Pons (tissue), 1 donor: ENCODE results near the gene MEF2C.
"Not testable (repeated sequence)": the region's sequence is repeated elsewhere in the genome, so short reads cannot be mapped to it uniquely, and the experiment has no call there.

Source experiments
- DNase-seq: peaks from one replicate; pipeline ENCODE4 v3.0.0-alpha.2; 2016; ENCODE audit warnings: low spot score

MEF2C gene

GRCh38 chr5:88883059-88883835 is at the start of gene MEF2C:
TSS of gene MEF2C (minus strand) at chr5:88883184. CDS start at chr5:88823788, 59,396 bp downstream.
- DNase-seq = peak; percentile 85

DNA sequence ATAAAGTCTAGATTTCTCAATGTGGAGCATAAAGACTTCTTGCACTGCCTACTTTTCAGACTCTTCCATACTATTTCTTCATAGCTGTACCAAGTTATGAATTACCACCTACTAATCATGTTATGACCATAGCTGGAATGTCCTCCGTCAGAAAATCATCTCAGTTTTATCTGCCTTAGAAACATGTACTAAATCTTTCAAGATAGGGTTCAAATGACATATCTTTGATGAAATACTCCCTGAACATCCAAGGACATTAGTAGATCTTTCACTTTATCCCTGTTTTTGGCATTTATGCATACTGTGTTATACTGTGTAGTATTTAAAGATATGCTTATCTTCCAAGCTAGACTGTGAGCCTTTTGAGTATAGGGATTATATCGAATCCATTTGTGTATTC is 49.6 kb upstream of the MEF2C start:
- no peak for DNase-seq

DNA sequence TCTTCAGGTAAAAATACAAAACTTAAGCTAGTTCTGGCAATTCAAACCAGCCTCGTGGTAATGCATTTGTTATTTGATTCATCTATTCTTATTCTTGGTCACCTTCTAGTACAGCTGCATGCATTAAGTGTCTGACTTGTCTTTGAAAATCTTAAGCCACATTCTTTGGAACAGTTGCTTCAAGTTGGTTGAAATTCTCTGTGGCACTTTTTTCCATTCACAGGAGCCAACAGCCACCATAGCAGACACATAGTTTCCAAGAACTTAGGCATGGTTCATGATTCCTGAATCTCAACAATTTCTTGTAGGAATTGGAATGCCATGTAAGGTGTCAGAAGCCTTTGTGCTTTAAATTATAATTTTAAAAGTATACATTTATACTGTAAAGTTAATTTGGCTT is 47.4 kb upstream of the MEF2C start:
- no peak for DNase-seq

DNA sequence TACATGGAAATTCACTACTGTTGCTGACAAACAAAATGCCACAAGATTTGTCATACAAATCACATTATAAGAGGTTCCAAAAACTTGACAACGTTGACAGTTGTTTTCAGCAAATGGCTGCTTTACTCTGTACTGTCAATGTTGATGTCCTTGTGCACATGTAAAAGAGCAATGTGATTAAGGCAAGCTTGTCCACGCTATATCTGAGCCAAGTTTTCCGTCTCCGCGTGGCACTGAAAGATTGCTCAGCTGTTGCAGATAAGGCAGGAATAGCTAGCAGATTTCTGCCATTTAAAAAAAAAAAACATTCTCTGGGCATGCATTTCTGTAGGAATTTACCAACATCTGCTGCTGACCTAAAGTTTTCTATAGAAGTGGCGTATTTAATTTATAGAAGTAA is 46.4 kb upstream of the MEF2C start:
- no peak for DNase-seq

DNA sequence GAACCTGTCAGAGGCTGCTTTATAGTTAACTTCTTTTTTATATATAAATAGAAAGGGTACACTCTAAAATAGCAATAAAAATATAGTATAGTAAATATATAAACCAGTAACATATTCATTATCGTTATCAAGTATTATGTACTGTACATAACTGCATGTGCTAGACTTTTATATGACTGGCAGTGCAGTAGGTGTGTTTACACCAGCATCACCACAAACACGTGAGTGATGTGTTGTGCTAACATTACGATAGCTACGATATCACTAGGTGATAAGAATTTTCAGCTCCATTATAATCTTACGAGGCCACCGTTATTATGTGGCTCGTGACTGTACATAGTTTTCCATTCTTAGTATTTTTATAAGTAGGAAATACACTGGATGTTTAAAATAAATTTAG is 43.8 kb upstream of the MEF2C start:
- DNase-seq = no peak

GRCh38 chr5:88925692-88926490 is 42.9 kb upstream of the MEF2C start:
- no peak for DNase-seq

DNA sequence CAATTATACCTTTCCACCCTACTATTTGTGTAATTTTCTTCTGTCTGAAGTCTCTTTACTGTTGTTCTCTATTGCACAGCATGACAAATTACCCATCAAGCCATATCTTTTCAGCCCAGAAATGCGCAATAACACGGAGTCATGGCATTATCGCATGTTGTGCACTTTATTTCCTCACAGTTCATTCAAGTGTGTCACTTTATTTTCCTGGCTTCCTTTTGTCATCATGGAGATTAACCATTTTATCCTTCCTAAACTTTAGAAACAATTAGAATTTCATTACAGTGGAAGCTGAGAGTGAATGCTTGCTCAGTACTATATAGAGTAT is 41.3 kb upstream of the MEF2C start:
- no peak for DNase-seq

- DNase-seq = no peak
Measured at GRCh38 chr5:88923623-88924329, 40.8 kb upstream of the MEF2C start.

DNA sequence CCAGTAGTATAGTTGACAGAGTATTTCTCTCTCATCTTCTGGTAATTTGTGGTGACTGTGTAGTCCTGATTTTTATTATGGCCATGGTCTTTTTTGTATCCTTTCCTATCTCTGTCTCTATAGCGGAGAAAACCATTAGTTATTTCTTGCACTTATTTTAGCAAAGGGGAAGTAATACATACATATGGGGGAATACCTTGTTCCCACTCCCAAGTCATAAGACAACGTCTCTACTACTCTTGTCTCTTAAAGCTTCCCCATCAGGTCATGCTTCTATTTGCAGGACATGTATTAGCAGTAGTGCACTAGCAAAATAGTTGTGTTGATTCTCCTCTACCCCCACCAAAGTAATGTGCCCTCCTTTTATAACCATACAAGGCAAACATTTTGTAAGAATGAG is 29.8 kb upstream of the MEF2C start:
- DNase-seq = not testable (repeated sequence)

DNA sequence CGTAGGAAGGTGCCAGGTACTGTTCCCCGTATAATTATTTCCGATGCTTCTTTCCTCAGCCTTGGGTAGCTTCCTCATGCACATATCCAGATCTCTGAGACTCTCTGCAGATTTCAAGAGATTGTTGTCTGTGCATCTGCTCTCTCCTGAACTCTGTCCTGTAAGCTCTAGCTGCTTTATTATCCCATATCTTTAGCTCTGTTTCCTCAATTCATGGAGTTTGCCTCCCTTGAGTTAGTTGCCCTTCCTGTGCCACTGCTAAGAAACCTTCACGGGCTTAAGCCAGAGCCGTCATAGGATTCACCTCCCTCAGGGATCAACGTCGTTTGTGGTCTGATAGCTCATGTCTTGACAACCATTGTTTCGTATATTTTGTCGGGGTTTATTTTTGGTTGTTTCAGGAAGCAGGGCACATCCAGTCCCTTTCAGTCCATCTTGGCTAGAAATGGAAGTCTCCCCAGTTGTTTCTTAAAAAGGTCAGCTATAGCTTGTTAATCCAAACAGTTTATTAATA is 28.1 kb upstream of the MEF2C start:
- not testable (repeated sequence) for DNase-seq

- DNase-seq = not testable (repeated sequence)
Measured at GRCh38 chr5:88904478-88904877, 21.5 kb upstream of the MEF2C start.

DNA sequence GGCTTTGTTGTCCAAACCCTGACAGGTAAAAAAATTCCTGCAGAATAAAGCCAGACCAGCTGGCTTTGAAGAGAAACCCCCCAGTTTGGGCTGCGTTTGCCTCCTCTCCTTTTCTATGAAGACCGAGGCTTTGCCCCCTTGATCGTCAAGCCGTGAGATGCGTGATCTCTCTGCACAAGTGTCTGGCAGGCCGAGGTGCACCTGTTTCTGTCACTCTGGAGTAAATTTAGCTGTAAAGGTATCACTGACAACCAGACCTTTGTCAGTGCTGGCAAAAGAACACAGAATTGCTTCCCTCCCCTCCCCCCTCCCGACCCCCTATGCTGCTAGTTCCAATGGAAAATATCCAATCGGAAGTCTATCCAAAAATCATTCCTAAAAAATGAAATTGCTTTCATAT is 21.0 kb upstream of the MEF2C start:
- not testable (repeated sequence) for DNase-seq

DNA sequence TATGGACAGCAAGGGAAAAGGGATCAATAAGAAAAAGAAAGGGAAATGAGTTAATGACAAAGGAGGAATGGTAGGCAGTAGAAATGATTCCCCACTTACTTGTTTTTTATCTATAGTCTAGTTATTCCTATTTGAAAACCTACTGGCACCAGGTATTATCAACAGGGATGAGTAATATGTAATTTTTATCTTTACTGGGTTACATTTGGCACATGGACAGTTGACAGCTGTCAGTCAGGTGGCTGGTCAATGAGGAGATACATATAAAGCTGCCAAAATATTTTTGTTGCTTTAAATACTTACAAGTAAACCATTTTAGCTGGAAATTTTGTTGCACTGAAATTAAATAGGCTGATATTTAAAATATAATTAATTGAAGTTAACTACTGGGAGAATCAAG is 18.1 kb upstream of the MEF2C start:
- DNase-seq = not testable (repeated sequence)

GRCh38 chr5:88899096-88899737 is 16.2 kb upstream of the MEF2C start:
- no peak for DNase-seq

- no peak for DNase-seq
Measured at GRCh38 chr5:88897748-88898147, 14.8 kb upstream of the MEF2C start.

- DNase-seq = no peak
Measured at GRCh38 chr5:88895681-88896501, 12.9 kb upstream of the MEF2C start.

DNA sequence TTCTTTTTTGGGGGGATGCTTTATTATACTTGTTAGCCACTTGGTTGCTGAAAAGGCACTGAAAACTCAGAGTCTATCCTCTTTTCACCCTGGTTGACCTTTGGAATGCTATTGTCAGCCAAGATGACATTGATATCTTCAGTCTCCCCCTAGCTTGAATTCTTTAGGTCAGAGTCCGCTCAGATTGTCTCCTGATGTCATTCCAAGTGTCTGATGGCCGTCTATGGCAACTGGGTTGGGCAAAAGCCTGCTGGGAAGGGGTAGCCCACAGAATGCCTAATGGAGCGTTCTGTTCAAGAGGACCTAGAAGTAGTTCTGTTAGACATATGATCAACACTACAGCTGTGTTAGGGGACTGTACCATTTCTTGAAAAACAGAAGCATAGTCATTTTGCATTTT is 9.7 kb upstream of the MEF2C start:
- DNase-seq = no peak

GRCh38 chr5:88890070-88890781 is 7.2 kb upstream of the MEF2C start:
- DNase-seq = no peak

DNA sequence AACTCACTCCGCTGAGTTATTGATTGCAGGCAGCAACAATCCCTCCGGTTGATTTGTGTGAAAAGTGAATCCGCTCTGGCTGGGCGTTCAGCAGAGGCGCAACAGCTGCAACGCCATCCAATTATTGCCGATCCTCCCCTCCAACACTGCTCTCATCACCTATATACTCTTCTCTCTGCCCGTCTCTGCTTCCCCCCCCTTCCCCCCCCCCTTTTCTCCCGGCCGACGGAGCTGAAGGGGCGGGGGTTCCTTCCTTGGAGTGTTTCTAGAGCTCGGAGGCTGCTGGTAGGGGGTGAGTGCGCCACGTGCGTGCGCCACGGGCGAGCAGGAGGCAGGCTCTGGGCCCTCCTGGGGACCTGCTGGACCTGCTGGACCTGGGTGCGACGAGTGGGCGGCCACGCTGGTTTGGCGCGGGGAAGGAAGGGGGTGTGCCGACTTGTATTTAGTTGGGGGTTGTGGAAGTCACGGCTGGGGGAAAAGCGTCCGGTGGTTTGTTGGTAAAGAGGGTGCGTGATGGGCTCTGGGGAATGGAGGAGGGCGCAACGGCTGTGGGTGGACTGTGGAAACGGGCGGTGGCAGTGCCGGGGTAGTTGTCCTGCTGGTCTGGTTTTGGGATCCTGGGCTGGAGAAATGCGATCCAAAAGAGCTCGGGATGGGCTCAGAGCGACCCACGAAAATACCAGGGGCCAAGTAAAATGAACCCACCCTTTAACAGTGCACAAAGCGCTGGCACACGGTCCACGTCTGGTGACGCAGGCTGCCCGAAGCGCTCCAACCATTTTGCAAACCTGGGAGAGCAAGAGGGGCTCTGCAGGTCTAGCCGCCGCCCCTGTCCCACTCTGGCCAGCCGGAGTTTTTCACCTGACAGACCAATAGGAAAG is 6.4 kb upstream of the MEF2C start:
- DNase-seq = peak; percentile 59

GRCh38 chr5:88888848-88889188 is 5.8 kb upstream of the MEF2C start:
- DNase-seq = peak; percentile 31
